Mucosa of rectum (tissue), 2 donors: ENCODE measurements around the gene UNC5B.

ENCODE experiments used
- H3K27ac ChIP-seq, 2 donors: one replicate each; pipeline ENCODE4 v1.7.0; 2013; ENCODE audit warnings: inconsistent platforms in 2 of 2, low read depth in 2 of 2, low read length in 2 of 2
- H3K27me3 ChIP-seq, 2 donors: one replicate each; pipeline ENCODE4 v1.7.0; 2013; ENCODE audit warnings: low read length in 2 of 2; ENCODE audit not compliant: control insufficient read depth in 2 of 2, insufficient read depth in 2 of 2
- H3K36me3 ChIP-seq, 2 donors: one replicate each; pipeline ENCODE4 v1.7.0; 2013; ENCODE audit warnings: low read length in 2 of 2; ENCODE audit not compliant: control insufficient read depth in 2 of 2, insufficient read depth in 2 of 2
- H3K4me1 ChIP-seq, 2 donors: one replicate each; pipeline ENCODE4 v1.7.0; 2013; ENCODE audit warnings: low read length in 2 of 2, mild to moderate bottlenecking in 1 of 2; ENCODE audit not compliant: control insufficient read depth in 2 of 2, insufficient read depth in 2 of 2
- H3K4me3 ChIP-seq, 2 donors: one replicate each; pipeline ENCODE4 v1.7.0; 2013; ENCODE audit warnings: low read length in 2 of 2
- H3K9ac ChIP-seq, 2 donors: one replicate each; pipeline ENCODE4 v1.7.0; 2013; ENCODE audit warnings: low read length in 2 of 2, low read depth in 1 of 2, mild to moderate bottlenecking in 1 of 2
- H3K9me3 ChIP-seq, 2 donors: one replicate each; pipeline ENCODE4 v1.7.0; 2013; ENCODE audit warnings: low read length in 2 of 2; ENCODE audit not compliant: control insufficient read depth in 2 of 2
- donor health status: healthy.
- donor health status: Normal muscosa, but diverticular disease.

Gene UNC5B

GRCh38 chr10:71251319-71251718 lies 38.9 kb downstream of the UNC5B start:
- Histone ChIP-seq H3K4me1 (peaks cover 59 to 86% of the 10 kb centered on the region in 2 donors), H3K4me3 (no peak overlapping the region), H3K9ac (no peak overlapping the region), H3K36me3 (no peaks in the 10 kb centered on the region), H3K9me3 (no peaks in the 10 kb centered on the region), H3K27ac (peak overlapping the region; percentile 90 to 93), H3K27me3 (no peaks in the 10 kb centered on the region)

- Histone ChIP-seq H3K9ac (peak overlapping the region; percentile 48 to 73), H3K4me1 (peaks cover 58 to 88% of the 10 kb centered on the region in 2 donors)
Observed at GRCh38 chr10:71252220-71252619, 39.9 kb downstream of the UNC5B start.

GRCh38 chr10:71253981-71254818 lies 41.8 kb downstream of the UNC5B start:
- Histone ChIP-seq H3K27ac (peak overlapping the region in 1 of 2 donors; percentile 90), H3K36me3 (no peaks in the 10 kb centered on the region), H3K4me1 (peaks cover 49 to 83% of the 10 kb centered on the region in 2 donors), H3K9me3 (no peaks in the 10 kb centered on the region), H3K4me3 (no peak overlapping the region), H3K9ac (no peak overlapping the region), H3K27me3 (no peaks in the 10 kb centered on the region)

More at GRCh38 chr10:71252220-71252619, 39.9 kb downstream of the UNC5B start:
- Histone ChIP-seq H3K4me3 (no peak overlapping the region), H3K27me3 (no peaks in the 10 kb centered on the region), H3K9me3 (no peaks in the 10 kb centered on the region), H3K36me3 (no peaks in the 10 kb centered on the region), H3K27ac (peak overlapping the region; percentile 90 to 93)

GRCh38 chr10:71254834-71255549 lies 42.6 kb downstream of the UNC5B start:
- Histone ChIP-seq H3K36me3 (no peaks in the 10 kb centered on the region), H3K9ac (peak overlapping the region in 1 of 2 donors; percentile 77), H3K4me1 (peaks cover 50 to 83% of the 10 kb centered on the region in 2 donors), H3K9me3 (no peaks in the 10 kb centered on the region), H3K27ac (peak overlapping the region; percentile 87 to 90), H3K27me3 (no peaks in the 10 kb centered on the region), H3K4me3 (no peak overlapping the region)

GRCh38 chr10:71255550-71255807 lies 43.1 kb downstream of the UNC5B start:
- H3K9ac ChIP-seq: peak overlapping the region; percentile 43 to 77
- no peaks in the 10 kb centered on the region for H3K36me3 ChIP-seq
- peak overlapping the region; percentile 87 to 90 for H3K27ac ChIP-seq
- H3K27me3 ChIP-seq: no peaks in the 10 kb centered on the region
- no peaks in the 10 kb centered on the region for H3K9me3 ChIP-seq
- peak overlapping the region in 1 of 2 donors; percentile 2 for H3K4me3 ChIP-seq
- peaks cover 51 to 83% of the 10 kb centered on the region in 2 donors for H3K4me1 ChIP-seq

GRCh38 chr10:71255808-71256660 lies 43.7 kb downstream of the UNC5B start:
- H3K4me1 ChIP-seq: peaks cover 56 to 87% of the 10 kb centered on the region in 2 donors
- no peaks in the 10 kb centered on the region for H3K27me3 ChIP-seq
- no peaks in the 10 kb centered on the region for H3K9me3 ChIP-seq
- H3K27ac ChIP-seq: peak overlapping the region; percentile 87 to 90
- peak overlapping the region; percentile 60 to 77 for H3K9ac ChIP-seq
- H3K4me3 ChIP-seq: peak overlapping the region; percentile 8 to 41
- H3K36me3 ChIP-seq: no peaks in the 10 kb centered on the region

GRCh38 chr10:71256661-71257318 lies 44.4 kb downstream of the UNC5B start:
- Histone ChIP-seq H3K9ac (peak overlapping the region; percentile 60 to 77), H3K27ac (peak overlapping the region; percentile 87 to 90), H3K27me3 (no peaks in the 10 kb centered on the region), H3K9me3 (no peaks in the 10 kb centered on the region), H3K4me3 (peak overlapping the region; percentile 8 to 41), H3K36me3 (no peaks in the 10 kb centered on the region), H3K4me1 (peaks cover 56 to 92% of the 10 kb centered on the region in 2 donors)

- Histone ChIP-seq H3K27me3 (no peaks in the 10 kb centered on the region), H3K4me1 (peaks cover 53 to 89% of the 10 kb centered on the region in 2 donors), H3K9me3 (no peaks in the 10 kb centered on the region), H3K36me3 (no peaks in the 10 kb centered on the region), H3K27ac (peak overlapping the region; percentile 87 to 90), H3K9ac (peak overlapping the region; percentile 41 to 77), H3K4me3 (no peak overlapping the region)
Observed at GRCh38 chr10:71257319-71257997, 45.1 kb downstream of the UNC5B start.

GRCh38 chr10:71258046-71258445 lies 45.7 kb downstream of the UNC5B start:
- Histone ChIP-seq H3K36me3 (no peaks in the 10 kb centered on the region), H3K27me3 (no peaks in the 10 kb centered on the region), H3K4me3 (no peak overlapping the region), H3K9ac (peak overlapping the region; percentile 41 to 77), H3K4me1 (peaks cover 55 to 89% of the 10 kb centered on the region in 2 donors), H3K27ac (peak overlapping the region; percentile 87 to 90), H3K9me3 (no peaks in the 10 kb centered on the region)
